GM21528 (cell line): ENCODE data around the gene SRSF3.

Experiments used
- ATAC-seq: cut with Tn5 transposase; IDR thresholded peaks from one replicate; pipeline ENCODE4 v1.9.1; 2021; ENCODE audit warnings: mild to moderate bottlenecking, moderate library complexity; ENCODE audit not compliant: unreplicated experiment, low FRiP score

The SRSF3 gene

DNA sequence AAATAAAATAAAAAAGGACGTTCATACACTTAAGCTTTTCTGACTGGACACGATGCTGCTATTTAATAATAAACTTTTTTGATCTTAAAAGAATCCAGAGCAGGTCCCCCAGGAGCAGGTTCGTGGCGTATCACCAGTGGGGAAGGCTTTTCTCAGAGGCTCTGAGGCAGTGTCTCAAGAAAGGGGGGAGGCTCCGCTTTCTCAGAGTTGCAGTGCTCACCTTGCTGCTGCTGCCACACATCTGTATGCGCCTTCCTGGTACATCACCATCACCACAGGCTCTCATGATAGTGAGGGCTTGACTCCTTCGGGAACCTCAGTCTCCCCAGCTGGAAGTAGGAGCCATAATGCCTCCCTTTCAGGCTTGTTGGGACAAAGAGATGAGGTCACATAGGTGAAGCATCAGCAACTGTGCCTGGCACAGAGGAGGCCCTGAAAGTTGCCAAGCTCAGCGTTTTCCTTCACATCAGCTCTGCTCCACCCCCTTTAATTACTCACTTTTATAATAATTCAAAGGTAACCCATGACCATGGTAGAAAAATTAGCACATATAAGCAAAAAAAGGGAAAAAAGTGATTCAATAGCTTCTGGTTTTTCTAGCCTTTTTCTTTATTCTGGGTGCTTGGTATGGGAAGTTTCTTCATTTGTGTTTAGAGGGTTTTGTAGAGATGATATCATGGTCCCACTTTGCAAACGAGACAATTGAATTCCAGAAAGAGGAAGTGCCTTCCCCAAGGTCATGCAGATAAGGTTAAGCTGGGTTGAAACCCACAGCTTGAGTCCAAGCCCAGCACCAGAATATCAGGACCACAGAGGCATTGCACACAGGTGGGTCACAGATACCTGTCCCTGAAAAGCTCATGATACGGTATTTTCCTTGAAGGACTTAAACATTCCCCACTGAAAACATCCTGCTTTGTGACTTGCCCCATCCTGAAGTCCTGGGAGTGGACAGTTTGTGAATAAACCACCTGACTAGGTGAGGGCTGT lies 24.5 kb downstream of the SRSF3 start:
- no peak for ATAC-seq

DNA sequence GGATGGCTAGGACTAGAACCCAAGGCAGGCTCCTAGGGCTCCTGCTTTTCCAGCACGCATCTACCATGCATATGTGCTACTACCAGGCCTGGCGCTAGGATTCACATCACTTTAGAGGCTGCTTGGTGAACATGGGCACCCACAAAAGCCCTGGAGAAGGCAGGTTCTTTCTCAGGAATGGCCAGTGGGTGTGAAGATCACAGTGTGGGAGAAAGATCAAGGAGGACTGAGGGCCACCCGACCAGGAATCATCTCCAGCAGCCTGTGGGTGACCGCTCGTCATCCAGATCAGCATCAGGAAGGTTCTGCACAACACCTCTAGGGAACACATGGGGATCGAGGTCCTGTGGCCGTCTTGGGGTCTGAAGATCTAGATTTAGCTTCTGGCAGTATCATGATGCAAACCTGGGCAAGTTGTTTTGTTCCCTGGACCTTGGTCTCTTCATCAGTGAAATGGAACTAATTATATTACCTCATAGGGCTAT lies 27.3 kb downstream of the SRSF3 start:
- no peak for ATAC-seq

- no peak for ATAC-seq
These were observed 28.9 kb downstream of the SRSF3 start for GRCh38 chr6:36622901-36623546.

DNA sequence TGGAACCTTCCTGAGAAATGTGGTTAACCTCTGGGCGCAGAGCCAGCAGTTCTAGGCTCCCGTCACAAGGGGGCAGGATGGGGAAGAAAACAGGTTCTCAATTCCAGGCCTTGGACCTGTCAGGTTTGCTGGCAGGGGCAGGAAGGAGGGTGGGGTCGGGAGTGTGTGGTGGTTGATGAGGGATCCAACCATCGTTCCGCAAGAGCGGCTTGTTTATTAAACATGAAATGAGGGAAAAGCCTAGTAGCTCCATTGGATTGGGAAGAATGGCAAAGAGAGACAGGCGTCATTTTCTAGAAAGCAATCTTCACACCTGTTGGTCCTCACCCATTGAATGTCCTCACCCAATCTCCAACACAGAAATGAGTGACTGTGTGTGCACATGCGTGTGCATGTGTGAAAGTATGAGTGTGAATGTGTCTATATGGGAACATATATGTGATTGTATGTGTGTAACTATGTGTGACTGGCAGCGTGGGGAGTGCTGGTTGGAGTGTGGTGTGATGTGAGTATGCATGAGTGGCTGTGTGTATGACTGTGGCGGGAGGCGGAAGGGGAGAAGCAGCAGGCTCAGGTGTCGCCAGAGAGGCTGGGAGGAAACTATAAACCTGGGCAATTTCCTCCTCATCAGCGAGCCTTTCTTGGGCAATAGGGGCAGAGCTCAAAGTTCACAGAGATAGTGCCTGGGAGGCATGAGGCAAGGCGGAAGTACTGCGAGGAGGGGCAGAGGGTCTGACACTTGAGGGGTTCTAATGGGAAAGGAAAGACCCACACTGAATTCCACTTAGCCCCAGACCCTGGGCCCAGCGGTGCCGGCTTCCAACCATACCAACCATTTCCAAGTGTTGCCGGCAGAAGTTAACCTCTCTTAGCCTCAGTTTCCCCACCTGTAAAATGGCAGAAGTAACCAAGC lies 29.6 kb downstream of the SRSF3 start:
- ATAC-seq, result no peak

DNA sequence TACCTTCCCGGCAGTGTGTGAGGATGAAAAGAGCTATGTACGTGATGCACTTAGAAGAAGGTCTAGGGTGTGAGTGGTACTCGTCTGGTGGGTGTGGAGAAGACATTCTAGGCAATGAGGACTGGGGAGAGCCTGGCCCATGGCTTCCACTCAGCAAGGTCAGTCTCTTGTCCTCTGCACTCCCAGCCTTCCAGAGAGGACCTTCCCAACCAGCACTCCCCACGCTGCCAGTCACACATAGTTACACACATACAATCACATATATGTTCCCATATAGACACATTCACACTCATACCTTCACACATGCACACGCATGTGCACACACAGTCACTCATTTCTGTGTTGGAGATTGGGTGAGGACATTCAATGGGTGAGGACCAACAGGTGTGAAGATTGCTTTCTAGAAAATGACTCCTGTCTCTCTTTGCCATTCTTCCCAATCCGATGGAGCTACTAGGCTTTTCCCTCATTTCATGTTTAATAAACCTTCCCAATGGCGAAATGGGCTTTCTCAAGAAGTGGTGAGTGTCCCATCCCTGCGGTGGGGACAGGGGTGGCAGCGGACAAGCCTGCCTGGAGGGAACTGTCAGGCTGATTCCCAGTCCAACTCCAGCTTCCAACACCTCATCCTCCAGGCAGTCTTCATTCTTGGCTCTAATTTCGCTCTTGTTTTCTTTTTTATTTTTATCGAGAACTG lies 30.4 kb downstream of the SRSF3 start:
- ATAC-seq, result no peak

DNA sequence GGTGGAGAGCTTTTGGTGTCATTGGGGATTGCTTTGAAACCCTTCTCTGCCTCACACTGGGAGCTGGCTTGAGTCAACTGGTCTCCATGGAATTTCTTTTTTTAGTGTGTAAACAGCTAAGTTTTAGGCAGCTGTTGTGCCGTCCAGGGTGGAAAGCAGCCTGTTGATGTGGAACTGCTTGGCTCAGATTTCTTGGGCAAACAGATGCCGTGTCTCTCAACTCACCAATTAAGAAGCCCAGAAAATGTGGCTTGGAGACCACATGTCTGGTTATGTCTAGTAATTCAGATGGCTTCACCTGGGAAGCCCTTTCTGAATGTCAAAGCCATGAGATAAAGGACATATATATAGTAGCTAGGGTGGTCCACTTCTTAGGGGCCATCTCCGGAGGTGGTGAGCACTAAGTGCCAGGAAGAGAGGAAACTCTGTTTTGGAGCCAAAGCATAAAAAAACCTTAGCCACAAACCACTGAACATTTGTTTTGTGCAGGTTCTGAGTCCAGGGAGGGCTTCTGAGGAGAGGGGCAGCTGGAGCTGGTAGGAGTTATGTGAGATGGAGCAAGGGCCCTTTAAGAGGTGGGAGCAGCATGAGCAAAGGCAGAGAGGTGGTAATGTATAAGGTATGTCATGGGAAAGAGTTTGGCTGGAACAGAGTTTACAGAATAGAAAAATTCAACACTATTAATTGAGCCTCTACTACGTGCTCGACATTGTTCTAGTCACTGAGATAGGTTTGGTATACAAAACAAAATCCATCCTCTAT lies 31.2 kb downstream of the SRSF3 start:
- no peak for ATAC-seq

GRCh38 chr6:36626636-36627035 lies 32.5 kb downstream of the SRSF3 start:
- ATAC-seq, result no peak

DNA sequence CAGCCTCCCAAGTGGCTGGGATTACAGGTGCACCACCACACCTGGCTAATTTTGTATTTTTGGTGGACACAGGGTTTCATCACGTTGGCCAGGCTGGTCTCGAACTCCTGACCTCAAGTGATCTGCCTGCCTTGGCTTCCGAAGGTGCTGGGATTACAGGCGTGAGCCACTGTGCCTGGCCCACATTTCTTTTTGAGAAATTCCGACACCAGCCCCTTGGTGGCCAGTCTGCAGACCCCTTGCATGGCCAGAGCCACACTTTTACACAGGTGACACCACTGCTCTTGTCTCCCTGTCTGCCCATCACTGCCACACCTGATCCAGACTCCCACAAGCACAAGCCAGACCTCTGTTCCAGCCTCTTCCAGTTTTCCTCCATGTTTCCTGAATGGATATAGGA lies 33.0 kb downstream of the SRSF3 start:
- ATAC-seq, result no peak

DNA sequence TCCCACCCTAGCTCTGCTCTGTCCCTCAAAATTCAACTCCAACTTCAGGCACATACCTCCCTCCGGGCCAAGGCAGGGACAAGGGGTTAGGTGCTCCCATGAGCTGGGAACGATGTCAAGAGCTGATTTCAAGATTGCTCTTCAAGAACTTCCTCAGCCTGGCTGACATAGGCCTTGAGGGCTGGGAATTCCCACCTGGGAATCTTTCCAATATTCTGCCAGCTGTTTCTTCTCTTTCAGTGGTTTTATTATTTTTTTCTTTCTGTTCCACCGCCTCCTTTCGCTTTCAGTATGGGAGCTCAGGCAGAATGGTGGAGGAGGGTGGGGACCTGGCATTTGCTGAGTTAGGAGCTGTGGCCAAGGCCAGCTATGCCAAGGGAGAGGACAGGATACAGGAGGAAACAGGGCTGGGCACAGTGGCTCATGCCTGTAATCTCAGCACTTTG lies 33.7 kb downstream of the SRSF3 start:
- no peak for ATAC-seq

DNA sequence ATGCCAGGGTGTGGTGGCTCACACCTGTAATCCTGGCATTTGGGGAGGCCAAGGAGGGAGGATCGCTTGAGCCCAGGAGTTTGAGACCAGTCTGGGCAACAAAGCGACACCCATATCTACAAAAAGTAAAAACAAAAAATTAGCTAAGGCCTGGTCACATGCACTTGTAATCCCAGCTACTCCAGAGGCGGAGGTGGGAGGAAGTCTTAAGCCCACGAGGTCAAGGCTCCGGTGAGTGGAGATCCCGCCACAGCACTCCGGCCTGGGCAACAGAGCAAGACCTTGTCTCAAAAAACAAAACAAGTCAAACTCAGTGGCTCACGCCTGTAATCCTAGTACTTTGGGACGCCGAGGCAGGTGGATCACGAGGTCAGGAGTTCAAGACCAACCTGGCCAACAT lies 35.6 kb downstream of the SRSF3 start:
- no peak for ATAC-seq

- no peak for ATAC-seq
These were observed 37.3 kb downstream of the SRSF3 start for GRCh38 chr6:36631326-36632011.

DNA sequence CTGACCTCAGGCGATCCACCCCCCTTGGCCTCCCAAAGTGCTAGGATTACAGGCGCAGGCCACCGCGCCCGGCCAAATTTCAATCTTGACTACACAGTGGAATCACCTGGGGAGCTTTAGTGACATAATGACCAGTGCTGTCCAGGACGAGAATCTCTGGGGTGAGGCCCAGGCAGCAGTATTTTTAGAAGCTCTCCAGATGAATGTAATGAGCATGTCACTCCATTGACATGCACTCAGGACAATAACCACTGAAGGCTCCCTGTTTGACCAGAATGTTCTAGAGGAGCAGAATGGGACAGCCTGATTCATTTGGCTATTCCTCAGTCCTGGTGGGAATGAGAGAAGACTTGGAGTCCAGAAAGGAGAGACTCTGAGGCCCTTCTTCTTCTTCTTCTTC lies 39.2 kb downstream of the SRSF3 start:
- ATAC-seq, result no peak

DNA sequence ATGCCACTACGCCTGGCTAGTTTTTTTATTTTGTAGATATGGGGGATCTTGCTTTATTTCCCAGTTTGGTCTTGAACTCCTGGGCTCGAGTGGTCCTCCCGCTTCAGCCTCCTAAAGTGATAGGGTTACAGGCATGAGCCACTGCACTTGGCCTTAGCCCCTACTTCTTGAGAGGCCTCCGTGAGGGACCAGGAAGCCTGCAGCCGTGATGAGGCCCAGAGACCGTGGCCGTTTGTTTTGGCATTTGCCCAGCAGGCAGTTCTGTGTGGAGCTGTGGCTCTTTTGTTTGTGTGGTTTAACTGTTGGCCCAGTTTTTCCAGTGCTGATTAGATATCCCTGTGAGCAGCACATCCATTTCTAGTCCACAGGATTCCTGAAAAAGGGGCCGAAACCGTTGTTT lies 39.8 kb downstream of the SRSF3 start:
- no peak for ATAC-seq

DNA sequence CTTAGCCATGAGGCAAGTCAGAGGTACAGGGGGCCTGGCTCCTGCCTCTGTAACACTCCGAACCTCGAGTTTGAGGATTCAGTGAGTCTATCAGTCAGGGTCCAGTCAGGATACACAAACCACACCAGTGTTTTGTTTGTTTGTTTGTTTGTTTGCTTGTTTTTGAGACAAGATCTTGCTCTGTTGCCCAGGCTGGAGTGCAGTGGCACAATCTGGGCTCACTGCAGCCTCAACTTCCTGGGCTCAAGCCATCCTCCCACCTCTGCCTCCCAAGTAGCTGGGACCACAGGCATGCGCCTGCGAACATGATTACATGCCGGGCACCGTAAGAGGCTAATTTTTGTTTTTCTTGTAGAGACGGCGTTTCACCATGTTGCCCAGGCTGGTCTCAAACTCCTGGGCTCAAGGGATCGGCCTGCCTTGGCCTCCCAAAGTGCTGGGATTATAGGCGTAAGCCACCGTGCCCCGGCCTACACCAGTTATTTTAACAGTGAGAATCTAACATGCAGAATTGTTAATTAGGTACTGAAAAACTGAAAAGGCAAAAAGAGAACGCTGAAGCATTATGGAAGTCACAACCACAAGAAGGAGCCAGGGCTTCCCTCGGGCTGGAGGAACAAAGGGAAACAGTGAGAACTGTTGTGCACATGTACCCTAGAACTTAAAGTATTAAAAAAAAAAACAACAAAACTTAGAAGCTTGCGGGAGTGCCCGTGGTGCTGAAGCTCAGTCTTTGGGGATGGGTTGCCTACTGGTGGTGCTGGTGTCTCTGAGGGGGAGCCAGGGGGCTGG lies 40.4 kb downstream of the SRSF3 start:
- no peak for ATAC-seq

GRCh38 chr6:36636283-36636682 lies 42.1 kb downstream of the SRSF3 start:
- no peak for ATAC-seq

DNA sequence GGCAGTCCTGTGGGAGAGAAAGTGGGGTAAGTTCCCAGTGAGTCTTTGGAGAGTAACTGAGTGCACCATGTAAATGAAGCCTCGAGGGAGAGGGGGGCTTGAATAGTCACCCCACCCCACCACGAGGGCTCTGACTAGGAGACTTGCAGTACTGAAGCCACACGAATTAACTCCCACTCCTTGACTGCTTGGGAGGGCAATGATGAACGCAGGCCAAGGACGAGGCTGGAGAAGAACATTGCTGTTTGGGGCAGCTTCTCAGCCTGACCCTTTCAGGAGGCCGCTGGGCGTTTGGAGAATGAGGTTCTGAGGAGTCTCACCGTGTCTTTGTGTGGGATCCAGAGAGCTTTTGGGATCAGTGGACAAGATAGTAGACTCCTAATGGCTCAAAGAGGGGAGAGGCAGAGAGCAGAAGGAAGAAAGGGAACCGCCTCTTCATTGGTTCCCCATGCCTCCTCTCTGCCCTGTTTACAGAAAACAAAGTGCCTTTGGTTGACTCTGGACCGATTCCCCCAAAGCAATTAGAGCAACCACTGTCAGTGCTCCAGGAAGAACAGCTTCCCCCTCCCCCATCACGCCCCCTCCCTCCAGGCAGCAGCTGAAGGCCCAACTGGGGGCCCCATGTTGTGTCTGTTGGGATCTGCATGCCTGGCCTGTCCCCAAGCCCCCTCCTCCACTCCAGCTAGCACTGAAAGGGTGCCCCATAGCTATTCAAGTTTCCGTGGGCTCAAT lies 42.7 kb downstream of the SRSF3 start:
- ATAC-seq, result no peak

DNA sequence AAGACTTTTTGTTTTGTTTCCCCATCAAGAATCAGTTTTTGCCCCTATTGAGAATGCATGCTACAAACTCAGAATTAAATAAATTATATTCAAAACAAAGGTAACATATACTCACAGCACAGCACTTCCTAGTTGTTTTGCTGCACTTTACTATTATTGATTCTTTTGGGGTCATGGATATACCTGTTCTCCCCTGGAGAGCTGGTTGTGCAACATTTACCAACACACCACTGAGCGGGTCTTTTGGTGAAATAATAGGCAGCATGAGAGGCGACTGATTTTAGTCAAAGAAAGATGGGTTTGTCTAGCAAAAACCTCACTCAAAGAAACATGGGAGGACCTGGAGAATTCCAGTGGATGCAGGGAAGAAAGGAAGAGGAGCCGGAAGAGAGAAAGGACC lies 44.4 kb downstream of the SRSF3 start:
- no peak for ATAC-seq
